ENCODE data around the gene TPH1.

DNA sequence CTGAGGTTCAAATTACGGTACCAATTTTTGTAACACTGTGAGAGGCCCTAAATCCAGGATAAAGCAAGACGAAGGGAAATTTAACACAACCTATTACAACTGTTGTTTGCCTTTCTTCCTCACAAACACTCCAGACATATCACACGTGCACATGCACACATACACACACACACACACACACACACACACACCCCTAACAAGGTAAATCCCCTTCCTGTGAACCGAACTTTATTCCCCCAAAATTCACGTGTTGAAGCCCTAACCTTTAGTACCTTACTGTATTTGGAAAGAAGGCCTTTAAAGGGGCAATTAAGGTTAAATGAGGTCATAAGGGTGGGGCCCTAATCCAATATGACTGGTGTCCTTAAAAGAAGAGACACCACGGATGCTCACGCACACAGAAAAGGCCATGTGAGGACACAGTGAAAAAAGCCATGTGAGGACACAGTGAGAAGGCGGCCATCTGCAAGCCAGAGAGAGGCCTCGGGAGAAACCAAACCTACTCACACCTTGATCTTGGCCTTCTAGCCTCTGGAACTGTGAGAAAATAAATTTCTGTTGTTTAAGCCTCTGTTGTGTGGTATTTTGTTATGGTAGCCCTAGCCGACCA, 35.0 kb downstream of the TPH1 start:
- no peak for TF ChIP-seq ZBTB21 (CRISPR knock-in tag; IDR thresholded peaks at IDR 0.05; ENCODE audit: borderline replicate concordance)
- TF ChIP-seq FOXK1 (CRISPR knock-in tag; IDR thresholded peaks at IDR 0.05) = no peak
- TF ChIP-seq, protein P1, sequence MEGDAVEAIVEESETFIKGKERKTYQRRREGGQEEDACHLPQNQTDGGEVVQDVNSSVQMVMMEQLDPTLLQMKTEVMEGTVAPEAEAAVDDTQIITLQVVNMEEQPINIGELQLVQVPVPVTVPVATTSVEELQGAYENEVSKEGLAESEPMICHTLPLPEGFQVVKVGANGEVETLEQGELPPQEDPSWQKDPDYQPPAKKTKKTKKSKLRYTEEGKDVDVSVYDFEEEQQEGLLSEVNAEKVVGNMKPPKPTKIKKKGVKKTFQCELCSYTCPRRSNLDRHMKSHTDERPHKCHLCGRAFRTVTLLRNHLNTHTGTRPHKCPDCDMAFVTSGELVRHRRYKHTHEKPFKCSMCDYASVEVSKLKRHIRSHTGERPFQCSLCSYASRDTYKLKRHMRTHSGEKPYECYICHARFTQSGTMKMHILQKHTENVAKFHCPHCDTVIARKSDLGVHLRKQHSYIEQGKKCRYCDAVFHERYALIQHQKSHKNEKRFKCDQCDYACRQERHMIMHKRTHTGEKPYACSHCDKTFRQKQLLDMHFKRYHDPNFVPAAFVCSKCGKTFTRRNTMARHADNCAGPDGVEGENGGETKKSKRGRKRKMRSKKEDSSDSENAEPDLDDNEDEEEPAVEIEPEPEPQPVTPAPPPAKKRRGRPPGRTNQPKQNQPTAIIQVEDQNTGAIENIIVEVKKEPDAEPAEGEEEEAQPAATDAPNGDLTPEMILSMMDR (IDR thresholded peaks at IDR 0.05) = no peak
- TF ChIP-seq, protein P2, sequence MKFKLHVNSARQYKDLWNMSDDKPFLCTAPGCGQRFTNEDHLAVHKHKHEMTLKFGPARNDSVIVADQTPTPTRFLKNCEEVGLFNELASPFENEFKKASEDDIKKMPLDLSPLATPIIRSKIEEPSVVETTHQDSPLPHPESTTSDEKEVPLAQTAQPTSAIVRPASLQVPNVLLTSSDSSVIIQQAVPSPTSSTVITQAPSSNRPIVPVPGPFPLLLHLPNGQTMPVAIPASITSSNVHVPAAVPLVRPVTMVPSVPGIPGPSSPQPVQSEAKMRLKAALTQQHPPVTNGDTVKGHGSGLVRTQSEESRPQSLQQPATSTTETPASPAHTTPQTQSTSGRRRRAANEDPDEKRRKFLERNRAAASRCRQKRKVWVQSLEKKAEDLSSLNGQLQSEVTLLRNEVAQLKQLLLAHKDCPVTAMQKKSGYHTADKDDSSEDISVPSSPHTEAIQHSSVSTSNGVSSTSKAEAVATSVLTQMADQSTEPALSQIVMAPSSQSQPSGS (CRISPR knock-in tag; IDR thresholded peaks at IDR 0.05; ENCODE audit: borderline replicate concordance, low read depth) = no peak
- TF ChIP-seq, protein P3, sequence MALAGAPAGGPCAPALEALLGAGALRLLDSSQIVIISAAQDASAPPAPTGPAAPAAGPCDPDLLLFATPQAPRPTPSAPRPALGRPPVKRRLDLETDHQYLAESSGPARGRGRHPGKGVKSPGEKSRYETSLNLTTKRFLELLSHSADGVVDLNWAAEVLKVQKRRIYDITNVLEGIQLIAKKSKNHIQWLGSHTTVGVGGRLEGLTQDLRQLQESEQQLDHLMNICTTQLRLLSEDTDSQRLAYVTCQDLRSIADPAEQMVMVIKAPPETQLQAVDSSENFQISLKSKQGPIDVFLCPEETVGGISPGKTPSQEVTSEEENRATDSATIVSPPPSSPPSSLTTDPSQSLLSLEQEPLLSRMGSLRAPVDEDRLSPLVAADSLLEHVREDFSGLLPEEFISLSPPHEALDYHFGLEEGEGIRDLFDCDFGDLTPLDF (CRISPR knock-in tag; IDR thresholded peaks at IDR 0.05) = no peak
- TF ChIP-seq ZNF416 (CRISPR knock-in tag; IDR thresholded peaks at IDR 0.05) = no peak
- TF ChIP-seq, protein P4, sequence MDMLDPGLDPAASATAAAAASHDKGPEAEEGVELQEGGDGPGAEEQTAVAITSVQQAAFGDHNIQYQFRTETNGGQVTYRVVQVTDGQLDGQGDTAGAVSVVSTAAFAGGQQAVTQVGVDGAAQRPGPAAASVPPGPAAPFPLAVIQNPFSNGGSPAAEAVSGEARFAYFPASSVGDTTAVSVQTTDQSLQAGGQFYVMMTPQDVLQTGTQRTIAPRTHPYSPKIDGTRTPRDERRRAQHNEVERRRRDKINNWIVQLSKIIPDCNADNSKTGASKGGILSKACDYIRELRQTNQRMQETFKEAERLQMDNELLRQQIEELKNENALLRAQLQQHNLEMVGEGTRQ (CRISPR knock-in tag; IDR thresholded peaks at IDR 0.05) = no peak
- TF ChIP-seq, protein P5, sequence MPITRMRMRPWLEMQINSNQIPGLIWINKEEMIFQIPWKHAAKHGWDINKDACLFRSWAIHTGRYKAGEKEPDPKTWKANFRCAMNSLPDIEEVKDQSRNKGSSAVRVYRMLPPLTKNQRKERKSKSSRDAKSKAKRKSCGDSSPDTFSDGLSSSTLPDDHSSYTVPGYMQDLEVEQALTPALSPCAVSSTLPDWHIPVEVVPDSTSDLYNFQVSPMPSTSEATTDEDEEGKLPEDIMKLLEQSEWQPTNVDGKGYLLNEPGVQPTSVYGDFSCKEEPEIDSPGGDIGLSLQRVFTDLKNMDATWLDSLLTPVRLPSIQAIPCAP (CRISPR knock-in tag; IDR thresholded peaks at IDR 0.05) = no peak
- TF ChIP-seq, protein P6, sequence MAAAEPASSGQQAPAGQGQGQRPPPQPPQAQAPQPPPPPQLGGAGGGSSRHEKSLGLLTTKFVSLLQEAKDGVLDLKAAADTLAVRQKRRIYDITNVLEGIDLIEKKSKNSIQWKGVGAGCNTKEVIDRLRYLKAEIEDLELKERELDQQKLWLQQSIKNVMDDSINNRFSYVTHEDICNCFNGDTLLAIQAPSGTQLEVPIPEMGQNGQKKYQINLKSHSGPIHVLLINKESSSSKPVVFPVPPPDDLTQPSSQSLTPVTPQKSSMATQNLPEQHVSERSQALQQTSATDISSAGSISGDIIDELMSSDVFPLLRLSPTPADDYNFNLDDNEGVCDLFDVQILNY (CRISPR knock-in tag; IDR thresholded peaks at IDR 0.05) = no peak
- no peak for TF ChIP-seq ZNF317 (CRISPR knock-in tag; IDR thresholded peaks at IDR 0.05; ENCODE audit: borderline replicate concordance, low read depth)
- no peak for TF ChIP-seq MXD4 (CRISPR knock-in tag; IDR thresholded peaks at IDR 0.05; ENCODE audit: borderline replicate concordance)
- no peak for TF ChIP-seq ZNF138 (CRISPR knock-in tag; conservative IDR thresholded peaks at IDR 0.05)
